ENCODE measurements around the gene IKZF3.
"Not testable (repeated sequence)": the region's sequence is repeated elsewhere in the genome, so short reads cannot be mapped to it uniquely, and the experiment has no call there.

The IKZF3 gene

GRCh38 chr17:39903158-39903884 lies 39.2 kb upstream of the IKZF3 start (continued):
- TF ChIP-seq, protein P1, sequence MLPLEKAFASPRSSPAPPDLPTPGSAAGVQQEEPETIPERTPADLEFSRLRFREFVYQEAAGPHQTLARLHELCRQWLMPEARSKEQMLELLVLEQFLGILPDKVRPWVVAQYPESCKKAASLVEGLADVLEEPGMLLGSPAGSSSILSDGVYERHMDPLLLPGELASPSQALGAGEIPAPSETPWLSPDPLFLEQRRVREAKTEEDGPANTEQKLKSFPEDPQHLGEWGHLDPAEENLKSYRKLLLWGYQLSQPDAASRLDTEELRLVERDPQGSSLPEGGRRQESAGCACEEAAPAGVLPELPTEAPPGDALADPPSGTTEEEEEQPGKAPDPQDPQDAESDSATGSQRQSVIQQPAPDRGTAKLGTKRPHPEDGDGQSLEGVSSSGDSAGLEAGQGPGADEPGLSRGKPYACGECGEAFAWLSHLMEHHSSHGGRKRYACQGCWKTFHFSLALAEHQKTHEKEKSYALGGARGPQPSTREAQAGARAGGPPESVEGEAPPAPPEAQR (tag by site-specific recombination; IDR thresholded peaks at IDR 0.05) = no peak
- TF ChIP-seq ZNF274 (IDR thresholded peaks at IDR 0.05; ENCODE audit: low read length) (no peak), ZNF274 (tag by site-specific recombination; IDR thresholded peaks at IDR 0.05; ENCODE audit: borderline replicate concordance) (no peak), GLI4 (tag by site-specific recombination; IDR thresholded peaks at IDR 0.05) (no peak), ZNF10 (tag by site-specific recombination; IDR thresholded peaks at IDR 0.05) (no peak)

DNA sequence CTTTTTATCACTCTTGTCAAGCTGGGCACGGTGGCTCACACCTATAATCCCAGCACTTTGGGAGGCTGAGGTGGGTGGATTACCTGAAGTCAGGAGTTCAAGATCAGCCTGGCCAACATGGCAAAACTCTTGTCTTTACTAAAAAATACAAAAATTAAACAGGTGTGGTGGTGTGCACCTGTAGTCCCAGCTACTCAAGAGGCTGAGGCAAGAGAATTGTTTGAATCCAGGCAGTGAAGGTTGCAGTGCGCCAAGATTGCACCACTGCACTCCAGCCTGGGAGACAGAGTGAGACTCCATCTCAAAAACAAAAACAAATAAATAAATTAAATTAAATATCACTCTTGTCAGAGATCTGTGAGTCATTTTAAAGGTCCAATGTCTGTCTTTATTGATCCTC lies 37.9 kb upstream of the IKZF3 start:
- H3K9me3 ChIP-seq (ENCODE audit: control insufficient read depth, insufficient read depth, low read depth, low read length); POLR2A ChIA-PET; H3K4me3 ChIP-seq (ENCODE audit: low read depth, low read length); H3K36me3 ChIP-seq (ENCODE audit: control insufficient read depth in 2 of 2, insufficient read depth in 1 of 2, low read length in 2 of 2); H3K4me1 ChIP-seq (ENCODE audit: control insufficient read depth, insufficient read depth, low read length); H3K27ac ChIP-seq (ENCODE audit: extremely low read depth, low read depth, low read length): not testable (repeated sequence)
- CTCF ChIA-PET = interaction anchor here (0.7 kb wide), 1 partner anchor 11 kb away, joined by 3 read pairs; no protein-coding TSS in a partner anchor

DNA sequence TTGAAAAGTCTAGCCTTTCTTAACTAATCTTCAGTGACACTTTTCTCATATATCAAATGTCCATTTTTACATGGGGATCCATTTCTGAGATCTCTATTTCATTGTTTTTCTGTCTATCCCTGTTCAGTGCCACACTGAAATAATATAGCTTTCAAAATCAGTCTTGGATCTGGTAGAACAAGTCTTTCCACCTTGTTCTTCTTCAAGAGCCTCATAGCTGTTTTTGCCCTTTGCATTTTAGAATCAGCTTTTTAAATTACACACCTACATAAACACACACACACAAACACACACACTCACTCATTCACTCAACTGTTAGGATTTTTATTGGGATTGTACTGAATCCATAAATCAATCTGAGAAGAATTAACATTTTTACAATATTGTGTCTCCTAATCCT lies 35.1 kb upstream of the IKZF3 start:
- Histone ChIP-seq H3K27ac (ENCODE audit: extremely low read depth, low read depth, low read length) (no peak overlapping the region), H3K4me3 (ENCODE audit: low read depth, low read length) (no peak overlapping the region), H3K9me3 (ENCODE audit: control insufficient read depth, insufficient read depth, low read depth, low read length) (no peaks in the 10 kb centered on the region), H3K4me1 (ENCODE audit: control insufficient read depth, insufficient read depth, low read length) (no peaks in the 10 kb centered on the region), H3K36me3 (ENCODE audit: control insufficient read depth in 2 of 2, insufficient read depth in 1 of 2, low read length in 2 of 2) (peaks cover 0 to 3% of the 10 kb centered on the region in 2 experiments; a peak in 2 of 3 replicates)
- TF ChIP-seq GLI4 (tag by site-specific recombination; IDR thresholded peaks at IDR 0.05) (no peak), ZBTB8A (tag by site-specific recombination; IDR thresholded peaks at IDR 0.05) (no peak), ZSCAN16 (tag by site-specific recombination; IDR thresholded peaks at IDR 0.05) (no peak), ZNF404 (tag by site-specific recombination; IDR thresholded peaks at IDR 0.05) (no peak), GLI2 (tag by site-specific recombination; IDR thresholded peaks at IDR 0.05; ENCODE audit: borderline replicate concordance, low read depth) (no peak), KLF1 (tag by site-specific recombination; IDR thresholded peaks at IDR 0.05) (no peak)
- TF ChIP-seq, protein P2, sequence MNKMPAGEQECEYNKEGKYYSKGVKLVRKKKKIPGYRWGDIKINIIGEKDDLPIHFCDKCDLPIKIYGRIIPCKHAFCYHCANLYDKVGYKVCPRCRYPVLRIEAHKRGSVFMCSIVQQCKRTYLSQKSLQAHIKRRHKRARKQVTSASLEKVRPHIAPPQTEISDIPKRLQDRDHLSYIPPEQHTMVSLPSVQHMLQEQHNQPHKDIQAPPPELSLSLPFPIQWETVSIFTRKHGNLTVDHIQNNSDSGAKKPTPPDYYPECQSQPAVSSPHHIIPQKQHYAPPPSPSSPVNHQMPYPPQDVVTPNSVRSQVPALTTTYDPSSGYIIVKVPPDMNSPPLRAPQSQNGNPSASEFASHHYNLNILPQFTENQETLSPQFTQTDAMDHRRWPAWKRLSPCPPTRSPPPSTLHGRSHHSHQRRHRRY (tag by site-specific recombination; IDR thresholded peaks at IDR 0.05) = no peak
- CTCF ChIA-PET = interaction anchor here (0.7 to 1.2 kb wide), 2 partner anchors 18 to 70 kb away, joined by 5 read pairs; no protein-coding TSS in a partner anchor
- POLR2A ChIA-PET = no interaction called here

DNA sequence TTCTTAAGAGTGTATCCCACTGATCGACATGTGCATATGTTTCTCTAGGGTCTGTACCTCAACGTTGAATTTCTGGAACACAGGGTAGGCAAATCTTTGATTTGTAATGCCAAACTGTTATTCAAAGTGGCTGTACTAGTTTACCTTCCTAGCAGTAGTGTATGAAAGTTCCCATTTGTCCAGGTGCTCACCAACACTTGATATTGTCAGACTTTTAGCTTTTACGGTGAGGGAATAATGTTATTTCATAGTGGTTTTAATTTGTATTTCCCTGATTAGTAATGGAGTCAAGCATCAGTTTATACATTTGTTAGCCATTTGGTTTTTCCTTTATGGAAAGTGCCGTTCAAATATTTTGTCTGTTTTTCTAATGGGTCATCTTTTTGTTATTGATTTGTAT lies 34.0 kb upstream of the IKZF3 start:
- POLR2A ChIA-PET = interaction anchor here (0.7 kb wide), 1 partner anchor 18 kb away, joined by 4 read pairs; no protein-coding TSS in a partner anchor
- no peaks in the 10 kb centered on the region for H3K9me3 ChIP-seq (ENCODE audit: control insufficient read depth, insufficient read depth, low read depth, low read length)
- H3K36me3 ChIP-seq (ENCODE audit: control insufficient read depth in 2 of 2, insufficient read depth in 1 of 2, low read length in 2 of 2) = no peaks in the 10 kb centered on the region
- H3K4me1 ChIP-seq (ENCODE audit: control insufficient read depth, insufficient read depth, low read length) = no peaks in the 10 kb centered on the region
- TF ChIP-seq ZNF184 (tag by site-specific recombination; IDR thresholded peaks at IDR 0.05) = peak; percentile 86; the same call in 1 of the 2 replicates
- TF ChIP-seq ZFP69B (tag by site-specific recombination; IDR thresholded peaks at IDR 0.05) = no peak
- CTCF ChIA-PET = no interaction called here
- no peak overlapping the region for H3K4me3 ChIP-seq (ENCODE audit: low read depth, low read length)
- no peak overlapping the region for H3K27ac ChIP-seq (ENCODE audit: extremely low read depth, low read depth, low read length)
